ENCODE measurements around the gene EPHA1.
A peak's percentile ranks its signal among the peaks of the same experiment; 100 is the strongest.

EPHA1 gene

GRCh38 chr7:143383642-143383957 is 25.1 kb downstream of the EPHA1 start:
- Histone ChIP-seq H3K36me3 (ENCODE audit: insufficient read depth, low read length) (peaks cover 9% of the 10 kb centered on the region; the same call in 1 of the 2 replicates), H4K20me1 (ENCODE audit: insufficient read depth, low read length, poor library complexity, severe bottlenecking) (peaks cover 55% of the 10 kb centered on the region), H3K4me2 (ENCODE audit: low read depth, low read length, poor library complexity, severe bottlenecking) (peak overlapping the region; percentile 97), H2AFZ (ENCODE audit: low read length) (no peak overlapping the region), H3K79me2 (ENCODE audit: insufficient read depth, low read length) (peaks cover 96% of the 10 kb centered on the region), H3F3A (ENCODE audit: low read depth) (no peaks in the 10 kb centered on the region), H3K9me2 (replicated peaks; ENCODE audit: low read depth, low read length) (no peaks in the 10 kb centered on the region), H3K27me3 (ENCODE audit: insufficient read depth, low read length, poor library complexity, severe bottlenecking) (peaks cover 6% of the 10 kb centered on the region), H3K9me3 (ENCODE audit: insufficient read depth, low read depth, low read length) (no peaks in the 10 kb centered on the region), H3K9ac (ENCODE audit: low read depth, low read length, poor library complexity, severe bottlenecking) (no peak overlapping the region), H3K4me1 (ENCODE audit: insufficient read depth, low read length, poor library complexity, severe bottlenecking) (peaks cover 65% of the 10 kb centered on the region), H3K4me3 (ENCODE audit: low read length, poor library complexity, severe bottlenecking) (peak overlapping the region; percentile 98)
- no peak for TF ChIP-seq EZH2phosphoT487 (IDR thresholded peaks at IDR 0.05; ENCODE audit: borderline replicate concordance)
- TF ChIP-seq CTCF (conservative IDR thresholded peaks at IDR 0.05; ENCODE audit: low read length) = no peak

DNA sequence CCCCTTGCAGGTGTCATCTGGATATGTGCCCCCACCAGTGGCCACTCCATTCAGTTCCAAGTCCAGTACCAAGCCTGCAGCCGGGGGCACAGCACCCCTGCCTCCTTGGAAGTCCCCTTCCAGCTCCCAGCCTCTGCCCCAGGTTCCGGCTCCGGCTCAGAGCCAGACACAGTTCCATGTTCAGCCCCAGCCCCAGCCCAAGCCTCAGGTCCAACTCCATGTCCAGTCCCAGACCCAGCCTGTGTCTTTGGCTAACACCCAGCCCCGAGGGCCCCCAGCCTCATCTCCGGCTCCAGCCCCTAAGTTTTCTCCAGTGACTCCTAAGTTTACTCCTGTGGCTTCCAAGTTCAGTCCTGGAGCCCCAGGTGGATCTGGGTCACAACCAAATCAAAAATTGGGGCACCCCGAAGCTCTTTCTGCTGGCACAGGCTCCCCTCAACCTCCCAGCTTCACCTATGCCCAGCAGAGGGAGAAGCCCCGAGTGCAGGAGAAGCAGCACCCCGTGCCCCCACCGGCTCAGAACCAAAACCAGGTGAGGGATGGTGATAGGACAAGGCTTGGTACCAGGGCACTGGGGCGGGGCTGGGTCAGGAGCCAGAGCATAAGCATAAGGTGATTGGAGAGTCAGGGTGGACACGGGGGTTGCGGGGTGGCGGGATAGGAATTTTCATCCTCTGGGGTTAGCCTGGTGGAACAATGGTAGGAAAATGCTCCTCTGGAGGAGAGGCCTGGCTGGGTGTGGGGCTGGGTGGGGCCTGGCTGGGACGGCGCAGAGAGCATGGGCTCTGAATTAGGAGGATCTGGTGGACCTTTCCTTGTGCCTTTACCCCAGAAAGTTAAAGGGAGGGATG is 25.6 kb downstream of the EPHA1 start:
- peaks cover 49% of the 10 kb centered on the region for H4K20me1 ChIP-seq (ENCODE audit: insufficient read depth, low read length, poor library complexity, severe bottlenecking)
- peaks cover 3% of the 10 kb centered on the region; the same call in 1 of the 2 replicates for H3K36me3 ChIP-seq (ENCODE audit: insufficient read depth, low read length)
- H3K4me1 ChIP-seq (ENCODE audit: insufficient read depth, low read length, poor library complexity, severe bottlenecking) = peaks cover 71% of the 10 kb centered on the region
- H3K4me2 ChIP-seq (ENCODE audit: low read depth, low read length, poor library complexity, severe bottlenecking) = peak overlapping the region; percentile 97
- peak overlapping the region; percentile 98 for H3K4me3 ChIP-seq (ENCODE audit: low read length, poor library complexity, severe bottlenecking)
- H3K9me3 ChIP-seq (ENCODE audit: insufficient read depth, low read depth, low read length) = no peaks in the 10 kb centered on the region
- H3K27me3 ChIP-seq (ENCODE audit: insufficient read depth, low read length, poor library complexity, severe bottlenecking) = peaks cover 6% of the 10 kb centered on the region
- no peaks in the 10 kb centered on the region for H3F3A ChIP-seq (ENCODE audit: low read depth)
- no peaks in the 10 kb centered on the region for H3K9me2 ChIP-seq (replicated peaks; ENCODE audit: low read depth, low read length)
- H2AFZ ChIP-seq (ENCODE audit: low read length) = no peak overlapping the region
- H3K9ac ChIP-seq (ENCODE audit: low read depth, low read length, poor library complexity, severe bottlenecking) = peak overlapping the region; percentile 100
- no peak for TF ChIP-seq CTCF (conservative IDR thresholded peaks at IDR 0.05; ENCODE audit: low read length)
- no peak for TF ChIP-seq EZH2phosphoT487 (IDR thresholded peaks at IDR 0.05; ENCODE audit: borderline replicate concordance)
- peaks cover 99% of the 10 kb centered on the region for H3K79me2 ChIP-seq (ENCODE audit: insufficient read depth, low read length)

GRCh38 chr7:143382126-143382790 is 26.4 kb downstream of the EPHA1 start:
- Histone ChIP-seq H3K4me2 (ENCODE audit: low read depth, low read length, poor library complexity, severe bottlenecking) (peak overlapping the region; percentile 97), H4K20me1 (ENCODE audit: insufficient read depth, low read length, poor library complexity, severe bottlenecking) (peaks cover 42% of the 10 kb centered on the region), H3K9me2 (replicated peaks; ENCODE audit: low read depth, low read length) (no peaks in the 10 kb centered on the region), H3F3A (ENCODE audit: low read depth) (no peaks in the 10 kb centered on the region), H3K4me3 (ENCODE audit: low read length, poor library complexity, severe bottlenecking) (peak overlapping the region; percentile 98), H3K9ac (ENCODE audit: low read depth, low read length, poor library complexity, severe bottlenecking) (peak overlapping the region; percentile 100), H3K27me3 (ENCODE audit: insufficient read depth, low read length, poor library complexity, severe bottlenecking) (peaks cover 6% of the 10 kb centered on the region), H3K36me3 (ENCODE audit: insufficient read depth, low read length) (no peaks in the 10 kb centered on the region), H2AFZ (ENCODE audit: low read length) (no peak overlapping the region), H3K9me3 (ENCODE audit: insufficient read depth, low read depth, low read length) (no peaks in the 10 kb centered on the region), H3K79me2 (ENCODE audit: insufficient read depth, low read length) (peaks cover 99% of the 10 kb centered on the region), H3K4me1 (ENCODE audit: insufficient read depth, low read length, poor library complexity, severe bottlenecking) (peaks cover 78% of the 10 kb centered on the region)
- TF ChIP-seq CTCF (conservative IDR thresholded peaks at IDR 0.05; ENCODE audit: low read length) (no peak), EZH2phosphoT487 (IDR thresholded peaks at IDR 0.05; ENCODE audit: borderline replicate concordance) (no peak)
